GM10847 (cell line): Measurements from ENCODE around the gene TRERF1.

ENCODE experiments used
- POLR2A ChIP-seq: IDR thresholded peaks from 2 replicates; pipeline ENCODE4 v1.6.1; 2011; ENCODE audit not compliant: insufficient read length; ENCODE audit errors: extremely low read depth

The TRERF1 gene

DNA sequence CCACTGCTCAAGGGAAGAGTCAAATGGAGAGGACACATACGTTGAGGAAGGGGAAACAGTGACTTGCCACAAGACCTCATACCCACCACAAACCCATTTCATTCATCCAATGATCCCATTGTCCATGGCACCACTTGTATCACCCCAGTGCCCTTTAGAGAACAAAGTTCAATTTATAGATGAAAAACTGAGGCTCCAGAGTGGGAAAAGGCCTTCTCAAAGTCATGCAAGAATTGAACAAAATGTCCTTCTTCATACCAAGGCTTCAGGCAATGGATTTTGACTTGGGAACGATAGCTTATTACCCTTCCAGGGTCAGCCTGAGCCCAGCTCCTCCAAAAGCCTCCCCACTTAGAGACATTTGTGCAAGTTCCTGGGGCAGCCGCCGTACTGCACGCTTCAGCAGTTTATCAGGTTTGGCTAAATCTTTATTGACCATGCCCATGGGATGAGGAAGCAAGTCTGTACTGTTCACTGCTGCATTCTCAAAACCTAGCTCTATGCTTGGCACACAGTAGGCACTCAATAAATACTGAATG, 186.8 kb downstream of the TRERF1 start:
- no peak for TF ChIP-seq POLR2A

- TF ChIP-seq POLR2A, result no peak
Observed at GRCh38 chr6:42264162-42264851, 187.4 kb downstream of the TRERF1 start.

- no peak for TF ChIP-seq POLR2A
Observed at GRCh38 chr6:42263165-42263728, 188.5 kb downstream of the TRERF1 start.

- no peak for TF ChIP-seq POLR2A
Observed at GRCh38 chr6:42260972-42261371, 190.8 kb downstream of the TRERF1 start.

DNA sequence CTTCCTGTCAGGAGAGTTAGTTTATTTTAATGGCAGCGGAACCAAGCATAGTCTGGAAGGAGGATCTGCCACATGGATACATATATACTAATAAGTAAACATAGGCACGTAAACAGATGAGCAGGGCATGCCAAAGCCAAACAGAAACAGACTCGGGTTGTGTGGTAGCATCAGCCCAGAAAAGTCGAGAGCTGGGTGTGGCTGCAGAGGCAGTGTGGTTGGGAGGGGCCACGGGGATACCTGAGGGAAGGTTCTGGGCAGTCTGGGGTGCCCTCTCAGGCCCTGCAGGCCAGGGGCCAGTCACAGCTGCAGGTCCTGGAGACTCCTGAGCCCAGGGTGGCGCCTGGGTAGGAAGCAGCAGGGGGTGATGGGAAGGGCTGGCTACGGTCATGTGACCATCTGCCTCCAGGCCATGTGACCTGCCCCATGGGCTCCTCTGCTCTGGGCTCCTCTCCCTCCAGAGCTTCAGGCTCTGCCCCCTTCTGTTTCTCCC, 191.3 kb downstream of the TRERF1 start:
- no peak for TF ChIP-seq POLR2A

DNA sequence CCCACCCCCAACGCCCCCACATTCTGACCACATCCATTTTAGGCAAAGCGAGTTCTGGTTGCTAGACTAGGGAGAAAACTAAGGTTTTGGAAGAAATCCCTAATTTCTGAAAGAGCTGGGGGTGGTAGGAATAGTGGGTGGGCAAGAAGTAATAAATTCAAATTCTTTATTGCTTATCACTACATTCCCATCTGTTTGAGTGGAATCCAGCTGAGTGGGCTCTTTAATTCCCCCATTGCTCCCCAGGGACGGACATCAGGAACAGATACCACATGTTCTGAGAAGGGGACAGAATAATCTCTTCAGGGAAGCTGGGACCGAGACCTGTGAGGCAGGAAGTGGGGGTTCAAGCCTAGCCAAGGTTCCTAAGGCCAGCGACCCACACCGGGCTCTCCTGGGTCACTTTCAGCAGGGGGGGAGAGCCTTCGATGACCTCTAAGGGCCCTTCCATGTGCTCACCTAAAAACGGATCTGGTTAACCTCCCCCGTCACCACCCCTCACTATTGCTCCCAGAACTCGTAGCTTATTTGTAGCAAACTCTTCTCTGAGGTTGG, 191.8 kb downstream of the TRERF1 start:
- no peak for TF ChIP-seq POLR2A

DNA sequence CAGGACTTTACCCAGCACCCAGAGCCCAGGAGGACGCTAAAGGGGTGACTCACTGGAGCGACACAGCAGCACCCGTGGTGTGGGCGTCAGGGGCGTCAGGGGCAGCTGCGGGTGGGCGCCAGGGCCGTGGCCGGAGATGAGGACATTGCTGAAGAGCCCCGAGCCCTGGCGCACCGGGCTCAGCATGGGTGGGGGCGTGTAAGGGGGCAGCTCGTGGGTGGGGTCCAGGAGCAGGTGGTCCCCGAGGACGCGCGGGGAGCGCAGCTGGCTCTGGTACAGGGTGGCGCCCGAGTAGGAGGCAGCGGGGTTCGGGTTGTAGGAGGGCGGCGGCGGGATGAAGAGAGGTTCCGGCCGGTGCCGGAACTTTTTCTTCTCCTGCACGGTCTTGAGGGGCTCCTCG, 192.4 kb downstream of the TRERF1 start:
- TF ChIP-seq POLR2A, result no peak

DNA sequence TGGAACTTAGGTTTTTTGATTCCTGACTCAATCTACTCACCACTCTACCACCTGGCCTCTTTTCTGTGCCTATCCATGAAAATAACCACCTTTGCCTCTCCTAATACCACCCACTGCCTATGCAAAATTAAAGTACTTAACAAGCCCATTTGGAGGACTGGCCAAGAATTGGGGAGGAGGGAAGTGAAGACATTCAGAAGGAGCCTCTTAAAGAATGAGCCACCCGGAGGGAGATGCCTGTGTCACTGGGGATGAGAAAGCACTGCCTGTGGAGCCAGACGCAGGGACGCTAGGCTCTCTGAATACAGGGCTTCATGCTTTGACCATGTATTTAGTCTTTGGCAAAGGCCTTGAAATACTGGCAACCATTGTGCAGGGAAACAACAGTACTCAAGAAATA, 194.1 kb downstream of the TRERF1 start:
- no peak for TF ChIP-seq POLR2A

DNA sequence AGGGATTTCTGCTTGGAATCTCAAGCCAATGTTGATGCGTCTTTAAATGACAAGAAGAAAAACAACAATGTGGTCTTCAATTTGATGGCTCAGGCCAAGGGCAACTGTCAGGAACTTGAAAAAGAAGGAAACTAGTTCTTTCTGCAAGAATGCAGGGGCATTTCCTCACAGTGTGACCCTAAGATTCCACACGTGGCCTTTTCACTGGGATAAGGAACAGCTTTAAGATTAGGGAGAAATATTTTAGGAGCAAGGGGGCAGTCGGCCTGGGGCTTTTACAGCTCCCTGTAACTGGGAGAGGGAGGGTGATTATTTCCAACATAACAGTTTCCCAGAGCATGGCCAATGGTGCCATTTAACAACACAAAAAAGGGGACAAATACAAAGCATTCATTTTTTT, 194.7 kb downstream of the TRERF1 start:
- TF ChIP-seq POLR2A, result no peak

DNA sequence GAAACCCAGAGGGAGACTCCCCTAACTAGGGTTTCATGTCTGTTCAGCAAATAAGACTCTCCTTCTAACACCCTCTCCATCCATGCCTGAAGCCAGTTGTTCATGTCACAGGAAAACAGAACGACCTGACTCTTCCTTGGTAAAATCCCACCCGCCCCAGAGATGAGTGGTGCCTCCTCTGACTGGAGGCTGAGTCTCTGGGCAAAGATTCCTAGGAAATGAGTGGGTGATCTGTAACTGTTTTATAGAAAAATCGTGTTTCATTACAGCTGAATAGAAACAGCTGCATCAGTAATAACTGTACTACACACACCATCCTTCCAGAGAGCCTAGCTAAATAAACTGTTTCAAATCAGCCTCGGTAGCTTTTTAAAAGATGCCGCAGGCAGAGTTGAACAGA, 196.7 kb downstream of the TRERF1 start:
- TF ChIP-seq POLR2A, result no peak

GRCh38 chr6:42254505-42254904, 197.2 kb downstream of the TRERF1 start:
- no peak for TF ChIP-seq POLR2A

DNA sequence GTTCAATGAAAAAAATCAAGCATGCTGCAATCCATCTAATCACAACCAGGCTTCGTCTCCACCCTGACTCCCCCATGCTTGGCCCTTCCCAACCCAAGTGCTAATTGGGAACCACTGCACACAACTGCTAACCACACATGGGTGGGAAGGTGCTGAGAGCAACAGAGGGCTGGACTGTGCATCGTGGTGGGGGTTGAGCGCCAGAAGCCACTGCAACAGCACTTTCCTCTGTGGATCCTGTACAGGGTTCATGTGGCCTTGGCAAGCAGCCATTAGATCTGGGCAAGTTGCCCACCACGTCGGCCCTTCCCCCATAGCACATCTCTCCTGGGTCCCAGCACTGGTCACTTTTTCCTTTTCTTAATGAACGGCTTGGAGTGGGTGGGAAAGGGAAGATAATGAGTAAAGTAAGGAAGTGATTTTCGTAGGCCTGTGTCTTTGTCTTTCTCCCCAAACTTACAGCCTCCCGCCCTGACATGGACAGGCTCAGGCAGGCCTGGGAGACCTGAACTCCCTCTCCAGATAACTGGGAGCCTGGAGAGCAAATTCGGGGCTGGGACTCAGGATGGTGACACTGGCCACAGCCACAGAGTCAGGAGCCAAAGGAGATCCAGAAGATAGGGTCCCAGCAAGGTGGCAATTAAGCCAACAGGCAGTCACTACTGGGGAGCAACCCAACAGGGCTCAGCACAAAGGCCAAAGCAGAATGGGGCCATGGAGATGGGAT, 199.7 kb downstream of the TRERF1 start:
- no peak for TF ChIP-seq POLR2A

DNA sequence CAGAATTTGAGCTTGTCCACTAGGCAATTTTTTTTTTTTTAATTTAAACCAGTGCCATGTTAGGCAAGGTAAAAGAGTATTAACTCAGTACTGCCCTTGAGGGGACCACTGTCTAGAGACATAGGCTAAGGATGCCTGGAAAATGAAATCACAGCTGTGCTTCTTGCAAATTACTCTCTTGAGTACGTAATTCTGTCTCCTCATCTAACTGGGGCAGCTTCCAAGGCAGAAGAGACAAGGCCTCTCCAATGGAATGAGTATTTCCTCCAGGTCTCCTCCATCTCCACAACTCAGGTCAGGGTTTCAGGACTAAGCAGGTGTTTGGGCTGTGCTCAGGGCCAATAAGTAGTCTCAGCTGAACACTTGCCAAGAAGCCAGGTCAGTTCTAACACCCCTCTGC, 200.2 kb downstream of the TRERF1 start:
- TF ChIP-seq POLR2A, result no peak

GRCh38 chr6:42250274-42250931, 201.3 kb downstream of the TRERF1 start:
- no peak for TF ChIP-seq POLR2A

- TF ChIP-seq POLR2A, result no peak
Observed at GRCh38 chr6:42249279-42249678, 202.4 kb downstream of the TRERF1 start.
